GM12872 (cell line): ENCODE data around the gene TRIB2.

Source experiments
- TF ChIP-seq, protein P1 (sequence below): IDR thresholded peaks from 3 replicates; pipeline ENCODE4 v1.5.1; 2011; ENCODE audit warnings: low read depth, mild to moderate bottlenecking, low read length, moderate library complexity; ENCODE audit not compliant: insufficient read depth

The TRIB2 gene

DNA sequence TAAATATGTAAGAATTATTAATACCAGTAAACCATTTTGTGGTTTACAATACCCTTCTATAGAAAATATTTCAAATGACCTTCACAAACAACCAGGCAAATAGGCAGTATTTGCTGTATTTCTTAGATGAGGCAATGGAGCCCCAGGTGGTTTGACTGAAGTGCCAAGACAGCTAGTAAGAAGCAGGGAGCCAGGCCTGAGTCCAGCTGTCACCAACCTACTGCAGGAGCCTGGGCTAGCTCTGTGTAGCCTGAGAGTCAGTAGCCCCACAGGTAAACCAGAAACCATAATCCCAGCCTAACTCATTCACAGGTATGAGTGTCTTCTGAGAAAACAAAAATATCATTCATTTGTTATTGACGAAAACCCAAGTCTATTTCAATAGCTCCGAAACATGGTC, 45.6 kb downstream of the TRIB2 start:
- TF ChIP-seq, protein P1, sequence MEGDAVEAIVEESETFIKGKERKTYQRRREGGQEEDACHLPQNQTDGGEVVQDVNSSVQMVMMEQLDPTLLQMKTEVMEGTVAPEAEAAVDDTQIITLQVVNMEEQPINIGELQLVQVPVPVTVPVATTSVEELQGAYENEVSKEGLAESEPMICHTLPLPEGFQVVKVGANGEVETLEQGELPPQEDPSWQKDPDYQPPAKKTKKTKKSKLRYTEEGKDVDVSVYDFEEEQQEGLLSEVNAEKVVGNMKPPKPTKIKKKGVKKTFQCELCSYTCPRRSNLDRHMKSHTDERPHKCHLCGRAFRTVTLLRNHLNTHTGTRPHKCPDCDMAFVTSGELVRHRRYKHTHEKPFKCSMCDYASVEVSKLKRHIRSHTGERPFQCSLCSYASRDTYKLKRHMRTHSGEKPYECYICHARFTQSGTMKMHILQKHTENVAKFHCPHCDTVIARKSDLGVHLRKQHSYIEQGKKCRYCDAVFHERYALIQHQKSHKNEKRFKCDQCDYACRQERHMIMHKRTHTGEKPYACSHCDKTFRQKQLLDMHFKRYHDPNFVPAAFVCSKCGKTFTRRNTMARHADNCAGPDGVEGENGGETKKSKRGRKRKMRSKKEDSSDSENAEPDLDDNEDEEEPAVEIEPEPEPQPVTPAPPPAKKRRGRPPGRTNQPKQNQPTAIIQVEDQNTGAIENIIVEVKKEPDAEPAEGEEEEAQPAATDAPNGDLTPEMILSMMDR, result no peak

DNA sequence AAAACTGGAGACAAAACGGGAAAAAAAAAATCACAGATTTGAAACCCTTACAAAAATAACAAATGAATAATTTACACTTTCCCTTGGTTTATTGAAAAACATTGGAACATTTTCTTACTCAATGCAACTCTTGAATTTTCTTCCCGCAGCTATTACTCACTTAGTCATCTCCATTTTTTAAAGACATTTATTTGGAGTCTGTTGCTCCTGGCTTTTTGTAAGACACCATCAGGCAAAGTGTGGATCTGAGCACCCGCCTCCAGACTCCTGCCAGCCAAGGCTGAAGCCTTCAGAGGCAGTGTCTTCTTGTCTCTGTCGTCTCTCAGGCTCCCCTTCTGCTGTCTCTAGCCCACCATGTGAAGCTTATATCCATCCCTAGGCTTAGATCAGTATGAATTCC, 46.2 kb downstream of the TRIB2 start:
- TF ChIP-seq, protein P1, result no peak

DNA sequence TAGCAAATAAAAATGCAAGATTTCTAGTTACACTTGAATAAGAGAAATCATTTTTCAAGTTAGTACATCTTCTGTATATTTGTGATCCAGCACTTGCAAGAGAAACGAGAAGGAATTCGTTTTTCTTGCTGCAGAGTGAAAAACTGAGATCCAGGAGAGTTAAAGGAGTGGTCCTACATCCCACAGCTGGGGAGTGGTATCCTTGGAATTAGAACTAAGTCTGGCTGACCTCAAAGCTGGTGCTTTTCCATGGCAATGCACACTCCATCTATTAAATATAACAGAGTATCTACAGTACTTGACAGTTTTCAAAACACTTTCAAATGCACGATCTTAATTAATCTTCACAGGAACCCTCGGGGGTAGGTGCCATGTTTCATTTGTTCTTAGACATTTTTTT, 46.8 kb downstream of the TRIB2 start:
- TF ChIP-seq, protein P1, result no peak

DNA sequence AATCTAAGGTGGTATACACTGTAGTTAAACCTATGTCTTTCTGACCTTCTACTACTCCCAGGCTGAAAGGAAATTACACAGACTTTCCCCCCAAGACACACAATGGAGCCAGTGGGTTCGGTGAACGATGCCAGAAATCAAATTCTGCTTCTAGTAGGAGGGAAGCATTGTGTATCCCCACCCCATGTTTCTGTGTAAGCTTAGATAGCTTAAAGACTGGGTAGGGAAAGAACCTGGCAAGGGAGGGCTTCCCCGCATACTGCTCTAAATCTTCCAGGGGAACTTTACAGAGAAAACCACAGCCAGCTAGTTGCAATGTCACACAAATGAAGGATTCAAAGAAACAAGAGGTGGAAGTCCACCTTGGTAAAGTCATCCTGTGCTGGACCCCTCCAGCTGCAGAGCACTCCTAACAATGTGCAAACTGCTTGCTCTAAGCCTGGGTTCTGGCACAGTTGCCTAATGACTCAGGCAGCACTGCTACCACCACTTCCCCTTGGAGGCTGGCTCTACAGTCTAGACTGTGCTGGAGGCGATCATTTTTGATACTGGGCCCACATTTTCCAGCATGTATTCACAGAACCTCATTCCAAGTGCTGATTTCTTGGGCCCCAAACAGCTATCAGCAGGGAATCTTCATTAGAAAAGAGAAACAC, 47.5 kb downstream of the TRIB2 start:
- TF ChIP-seq, protein P1, result no peak

DNA sequence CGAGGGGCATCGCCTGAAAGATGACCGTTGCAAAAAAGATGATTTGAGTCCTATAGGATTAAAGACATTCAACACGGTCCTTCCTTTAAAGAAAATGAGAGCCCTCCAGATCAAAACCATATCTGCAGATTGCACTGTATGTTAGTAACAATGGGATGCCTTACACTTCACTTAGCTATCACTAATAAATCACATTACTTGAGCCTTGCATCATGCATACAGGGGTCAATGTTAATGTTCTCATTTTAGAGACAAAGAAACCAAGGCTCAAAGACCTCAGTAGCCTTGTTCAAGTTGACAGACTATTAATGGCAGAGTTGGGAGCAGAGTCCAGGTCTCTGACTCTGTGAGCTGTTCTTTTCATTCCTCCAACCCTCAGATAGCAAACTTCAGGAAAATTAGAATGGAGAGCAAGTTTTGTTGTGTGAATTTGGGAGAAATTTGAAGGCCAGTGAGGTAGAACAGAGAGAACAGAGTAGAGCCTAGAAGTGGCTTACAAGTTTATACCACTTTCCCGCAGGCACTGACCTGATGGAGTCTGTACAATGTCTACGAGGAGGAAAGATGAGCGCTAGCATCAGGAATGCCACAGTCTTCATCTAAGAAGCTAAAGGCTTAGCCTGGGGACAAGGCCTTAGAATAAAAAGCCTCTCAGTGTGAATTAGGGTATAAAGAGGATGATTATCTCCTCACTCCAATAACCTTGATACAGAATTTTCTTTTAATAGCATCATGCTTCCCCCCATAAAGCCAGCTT, 48.3 kb downstream of the TRIB2 start:
- TF ChIP-seq, protein P1, result no peak

DNA sequence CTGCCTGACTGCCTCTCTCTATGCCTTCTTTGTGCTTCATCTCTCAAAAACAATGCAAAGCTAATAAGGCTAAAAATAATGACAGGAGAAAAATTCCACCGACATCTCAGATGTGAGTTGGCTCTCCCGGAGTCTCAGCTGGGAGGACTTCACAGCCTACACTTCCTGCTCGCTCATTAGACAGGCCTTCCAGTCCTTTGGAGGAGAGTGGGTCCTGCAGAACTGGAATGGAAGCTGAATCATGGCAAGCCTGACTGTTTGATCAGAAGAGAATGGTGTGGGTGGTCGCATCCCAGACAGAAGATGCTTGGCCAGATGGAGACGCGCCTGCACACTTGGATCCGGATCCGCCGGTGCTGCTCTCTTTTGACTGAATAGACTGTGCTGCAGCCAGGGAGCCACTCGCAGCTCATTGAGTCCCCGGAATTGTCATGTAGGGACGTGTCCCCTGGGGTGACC, 49.7 kb downstream of the TRIB2 start:
- TF ChIP-seq, protein P1, result no peak

DNA sequence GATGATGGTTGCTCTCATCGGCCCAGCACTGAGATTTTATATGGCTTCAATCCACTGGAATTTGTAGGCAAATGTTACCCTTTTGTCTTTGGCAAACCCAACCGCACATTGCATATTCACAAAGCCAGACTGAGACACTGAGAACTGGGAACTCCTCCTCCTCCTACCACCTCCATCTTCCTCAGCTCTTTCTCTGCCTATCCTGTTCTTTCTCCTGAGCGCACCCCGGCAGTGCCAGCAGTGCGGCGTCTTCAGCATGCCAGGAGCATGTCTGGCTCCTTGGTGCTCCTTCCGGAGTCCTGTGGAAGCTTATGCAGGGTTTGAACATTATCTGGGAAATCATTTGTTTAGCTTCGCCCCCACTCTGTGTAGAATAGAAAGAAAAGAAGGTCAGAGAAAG, 50.8 kb downstream of the TRIB2 start:
- TF ChIP-seq, protein P1, result no peak
